ENCODE data around the gene AEN. TPM values are rescaled to one million over a fixed set of nuclear protein-coding genes. Genes with fewer than 3 reads are reported as not detected.

Gene AEN
- total RNA-seq: 4.7 TPM

GRCh38 chr15:88620995-88621772 lies at the start of gene AEN:
Gene AEN, plus strand, starts transcription at chr15:88621340. Its CDS starts 4,870 bp downstream, at chr15:88626210.

GRCh38 chr15:88638626-88639372 lies 17.7 kb downstream of the AEN start, which contains the start of gene ISG20:
Gene ISG20, plus strand, starts transcription at chr15:88639016. Its CDS starts 351 bp downstream, at chr15:88639367.

Small RNA genes within 50 kb of the gene (small RNA-seq; reads per million reads assigned to genes)
- 2.8 reads per million, percentile 83 among the genes with 10 or more reads in this experiment for gene MIR1179 (ENCODE audit: low replicate concordance)
- 2.7 reads per million, percentile 83 among the genes with 10 or more reads in this experiment for gene MIR7-2 (ENCODE audit: low replicate concordance)

Other genes starting within 250 kb of the AEN start
- gene MRPL46, start 154.0 kb upstream of the AEN start, total RNA-seq: 21.3 TPM
- gene MRPS11, start 153.6 kb upstream of the AEN start, total RNA-seq: 24.4 TPM
- gene DET1, start 74.7 kb upstream of the AEN start, total RNA-seq: 20.7 TPM
- gene ISG20, start 17.7 kb downstream of the AEN start, total RNA-seq: 0.31 TPM
- 0.31 TPM for gene ACAN, start 182.1 kb downstream of the AEN start, total RNA-seq